C4-2B (cell line): ENCODE results near the gene PLA2G4E.

Experiments
- H3K27ac ChIP-seq: fragments of 450-650 bp; 2 replicates; pipeline ENCODE4 v1.5.1; 2017
- CTCF ChIP-seq: fragments of 450-650 bp; conservative IDR thresholded peaks from 2 replicates; pipeline ENCODE4 v1.5.1; 2017; ENCODE audit warnings: mild to moderate bottlenecking
- ZFX ChIP-seq: fragments of 450-650 bp; IDR thresholded peaks from 2 replicates; pipeline ENCODE4 v1.6.1; 2017

Gene PLA2G4E

GRCh38 chr15:41971089-41971894 lies 49.5 kb downstream of the PLA2G4E start:
- peak overlapping the region; percentile 79 for H3K27ac ChIP-seq
- TF ChIP-seq ZFX (no peak), CTCF (no peak)

GRCh38 chr15:41970456-41970855 lies 50.4 kb downstream of the PLA2G4E start:
- H3K27ac ChIP-seq, result no peak overlapping the region
- TF ChIP-seq ZFX (no peak), CTCF (no peak)

GRCh38 chr15:41969851-41970431 lies 50.9 kb downstream of the PLA2G4E start:
- TF ChIP-seq ZFX (no peak), CTCF (no peak)
- H3K27ac ChIP-seq, result no peak overlapping the region

GRCh38 chr15:41968701-41969100 lies 52.1 kb downstream of the PLA2G4E start:
- no peak overlapping the region for H3K27ac ChIP-seq
- TF ChIP-seq ZFX (no peak), CTCF (no peak)

GRCh38 chr15:41967506-41968206 lies 53.2 kb downstream of the PLA2G4E start:
- no peak for TF ChIP-seq CTCF
- TF ChIP-seq ZFX, result no peak
- no peak overlapping the region for H3K27ac ChIP-seq

- TF ChIP-seq ZFX (no peak), CTCF (no peak)
- H3K27ac ChIP-seq, result peak overlapping the region; percentile 1; the same call in 1 of the 2 replicates
Observed at GRCh38 chr15:41966920-41967465, 53.8 kb downstream of the PLA2G4E start.
